Bronchial epithelial cell (primary cell): ENCODE data around the gene PACSIN1. TPM values are rescaled to one million over a fixed set of nuclear protein-coding genes. Genes with fewer than 3 reads are reported as not detected.

ENCODE experiments used
- DNase-seq: peaks from one replicate; pipeline ENCODE4 v3.0.0-alpha.2; 2010; ENCODE audit warnings: low read depth
- FAIRE-seq: peaks from 2 replicates; lab custom pipeline; 2011; peaks lifted over from hg19 to GRCh38; lab: Jason Lieb, UNC
- H3K27me3 ChIP-seq: 2 replicates; pipeline ENCODE4 v1.5.1; 2011; ENCODE audit warnings: low read length; ENCODE audit not compliant: control insufficient read depth, insufficient read depth
- H3K36me3 ChIP-seq: 2 replicates; pipeline ENCODE4 v1.5.1; 2011; ENCODE audit warnings: low read length; ENCODE audit not compliant: control insufficient read depth, insufficient read depth
- H3K4me3 ChIP-seq: 2 replicates; pipeline ENCODE4 v1.5.1; 2011; ENCODE audit warnings: mild to moderate bottlenecking, low read depth, low read length, control low read depth
- CTCF ChIP-seq: IDR thresholded peaks from 2 replicates; pipeline ENCODE4 v1.5.1; 2011; ENCODE audit warnings: mild to moderate bottlenecking, moderate library complexity, low read length, control low read depth, inconsistent platforms; ENCODE audit not compliant: insufficient read depth, severe bottlenecking
- total RNA-seq: library from RNA; depleted of rRNA; stranded (reverse); fragments of >200 nt; gene quantifications from 2 replicates; pipeline ENCODE4 v1.2.1, GENCODE V29; 2014

PACSIN1 gene
- total RNA-seq, 1 donor from 2014 or later, result not detected

- H3K36me3 ChIP-seq, result no peaks in the 10 kb centered on the region
- no peak for DNase-seq
- H3K4me3 ChIP-seq, result no peak overlapping the region
- H3K27me3 ChIP-seq, result no peaks in the 10 kb centered on the region
- FAIRE-seq, result no peak
- TF ChIP-seq CTCF, result no peak
Observed at GRCh38 chr6:34560366-34561226, 94.7 kb downstream of the PACSIN1 start.

- FAIRE-seq (no peak), DNase-seq (no peak)
- Histone ChIP-seq H3K4me3 (no peak overlapping the region), H3K27me3 (no peaks in the 10 kb centered on the region), H3K36me3 (no peaks in the 10 kb centered on the region)
- TF ChIP-seq CTCF, result no peak
Observed at GRCh38 chr6:34561227-34561530, 95.3 kb downstream of the PACSIN1 start.

- no peak for FAIRE-seq
- Histone ChIP-seq H3K4me3 (no peak overlapping the region), H3K27me3 (no peaks in the 10 kb centered on the region), H3K36me3 (no peaks in the 10 kb centered on the region)
- DNase-seq, result no peak
- TF ChIP-seq CTCF, result no peak
Observed at GRCh38 chr6:34562350-34562749, 96.5 kb downstream of the PACSIN1 start.

GRCh38 chr6:34562861-34563512, 97.1 kb downstream of the PACSIN1 start:
- Histone ChIP-seq H3K4me3 (no peak overlapping the region), H3K27me3 (no peaks in the 10 kb centered on the region), H3K36me3 (no peaks in the 10 kb centered on the region)
- FAIRE-seq (no peak), DNase-seq (no peak)
- TF ChIP-seq CTCF, result no peak

- Histone ChIP-seq H3K27me3 (no peaks in the 10 kb centered on the region), H3K36me3 (no peaks in the 10 kb centered on the region), H3K4me3 (no peak overlapping the region)
- no peak for FAIRE-seq
- no peak for DNase-seq
- no peak for TF ChIP-seq CTCF
Observed at GRCh38 chr6:34563513-34563870, 97.6 kb downstream of the PACSIN1 start.

- H3K4me3 ChIP-seq, result no peak overlapping the region
- no peaks in the 10 kb centered on the region for H3K36me3 ChIP-seq
- H3K27me3 ChIP-seq, result no peaks in the 10 kb centered on the region
- no peak for FAIRE-seq
- no peak for TF ChIP-seq CTCF
- DNase-seq, result no peak
Observed at GRCh38 chr6:34564181-34564580, 98.3 kb downstream of the PACSIN1 start.
